ENCODE data around the gene CYB5A.

The CYB5A gene

DNA sequence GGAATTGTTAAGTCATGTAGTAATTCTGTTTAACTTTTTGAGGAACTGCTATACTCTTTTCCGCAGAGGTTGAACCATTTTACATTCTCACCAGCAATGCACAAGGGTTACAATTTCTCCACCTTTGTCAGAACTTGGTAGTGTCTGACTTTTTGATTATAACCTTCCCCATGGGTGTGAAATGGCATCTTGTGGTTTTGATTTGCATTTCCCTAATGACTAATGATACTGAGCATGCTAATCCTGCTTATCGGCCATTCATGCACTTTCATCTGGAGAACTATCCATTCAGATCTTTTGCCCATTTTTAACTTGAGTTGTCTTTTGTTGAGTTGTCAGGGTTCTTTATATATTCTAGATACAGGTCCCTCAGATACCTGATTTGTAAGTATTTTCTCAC is 47.2 kb downstream of the CYB5A start:
- Histone ChIP-seq H3K4me3 (ENCODE audit: low read depth, low read length) (no peak overlapping the region), H3K27ac (ENCODE audit: extremely low read depth, low read depth, low read length) (no peak overlapping the region), H3K9me3 (ENCODE audit: control insufficient read depth, insufficient read depth, low read depth, low read length) (no peaks in the 10 kb centered on the region), H3K36me3 (ENCODE audit: control insufficient read depth in 2 of 2, insufficient read depth in 1 of 2, low read length in 2 of 2) (no peaks in the 10 kb centered on the region), H3K4me1 (ENCODE audit: control insufficient read depth, insufficient read depth, low read length) (no peaks in the 10 kb centered on the region)
- ChIA-PET POLR2A (no interaction called here), CTCF (no interaction called here)
- no peak for TF ChIP-seq FEZF1 (tag by site-specific recombination; IDR thresholded peaks at IDR 0.05)
- TF ChIP-seq GLIS1 (tag by site-specific recombination; IDR thresholded peaks at IDR 0.05) = no peak
- TF ChIP-seq ZNF521 (tag by site-specific recombination; IDR thresholded peaks at IDR 0.05) = no peak
- TF ChIP-seq, protein P1, sequence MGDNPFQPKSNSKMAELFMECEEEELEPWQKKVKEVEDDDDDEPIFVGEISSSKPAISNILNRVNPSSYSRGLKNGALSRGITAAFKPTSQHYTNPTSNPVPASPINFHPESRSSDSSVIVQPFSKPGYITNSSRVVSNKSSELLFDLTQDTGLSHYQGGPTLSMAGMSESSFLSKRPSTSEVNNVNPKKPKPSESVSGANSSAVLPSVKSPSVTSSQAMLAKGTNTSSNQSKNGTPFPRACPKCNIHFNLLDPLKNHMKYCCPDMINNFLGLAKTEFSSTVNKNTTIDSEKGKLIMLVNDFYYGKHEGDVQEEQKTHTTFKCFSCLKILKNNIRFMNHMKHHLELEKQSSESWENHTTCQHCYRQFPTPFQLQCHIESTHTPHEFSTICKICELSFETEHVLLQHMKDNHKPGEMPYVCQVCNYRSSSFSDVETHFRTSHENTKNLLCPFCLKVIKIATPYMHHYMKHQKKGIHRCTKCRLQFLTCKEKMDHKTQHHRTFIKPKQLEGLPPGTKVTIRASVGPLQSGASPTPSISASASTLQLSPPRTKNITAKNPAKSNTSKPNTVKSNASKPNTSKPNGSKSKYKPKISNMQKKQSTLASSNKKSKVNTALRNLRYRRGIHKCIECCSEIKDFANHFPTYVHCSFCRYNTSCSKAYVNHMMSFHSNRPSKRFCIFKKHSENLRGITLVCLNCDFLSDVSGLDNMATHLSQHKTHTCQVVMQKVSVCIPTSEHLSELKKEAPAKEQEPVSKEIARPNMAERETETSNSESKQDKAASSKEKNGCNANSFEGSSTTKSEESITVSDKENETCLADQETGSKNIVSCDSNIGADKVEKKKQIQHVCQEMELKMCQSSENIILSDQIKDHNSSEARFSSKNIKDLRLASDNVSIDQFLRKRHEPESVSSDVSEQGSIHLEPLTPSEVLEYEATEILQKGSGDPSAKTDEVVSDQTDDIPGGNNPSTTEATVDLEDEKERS (tag by site-specific recombination; IDR thresholded peaks at IDR 0.05) = no peak
- no peak for TF ChIP-seq ZFP3 (tag by site-specific recombination; IDR thresholded peaks at IDR 0.05; ENCODE audit: low read depth)
- no peak for TF ChIP-seq ZNF362 (tag by site-specific recombination; IDR thresholded peaks at IDR 0.05)
- TF ChIP-seq, protein P2, sequence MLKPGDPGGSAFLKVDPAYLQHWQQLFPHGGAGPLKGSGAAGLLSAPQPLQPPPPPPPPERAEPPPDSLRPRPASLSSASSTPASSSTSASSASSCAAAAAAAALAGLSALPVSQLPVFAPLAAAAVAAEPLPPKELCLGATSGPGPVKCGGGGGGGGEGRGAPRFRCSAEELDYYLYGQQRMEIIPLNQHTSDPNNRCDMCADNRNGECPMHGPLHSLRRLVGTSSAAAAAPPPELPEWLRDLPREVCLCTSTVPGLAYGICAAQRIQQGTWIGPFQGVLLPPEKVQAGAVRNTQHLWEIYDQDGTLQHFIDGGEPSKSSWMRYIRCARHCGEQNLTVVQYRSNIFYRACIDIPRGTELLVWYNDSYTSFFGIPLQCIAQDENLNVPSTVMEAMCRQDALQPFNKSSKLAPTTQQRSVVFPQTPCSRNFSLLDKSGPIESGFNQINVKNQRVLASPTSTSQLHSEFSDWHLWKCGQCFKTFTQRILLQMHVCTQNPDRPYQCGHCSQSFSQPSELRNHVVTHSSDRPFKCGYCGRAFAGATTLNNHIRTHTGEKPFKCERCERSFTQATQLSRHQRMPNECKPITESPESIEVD (tag by site-specific recombination; IDR thresholded peaks at IDR 0.05) = no peak
- no peak for TF ChIP-seq ZNF404 (tag by site-specific recombination; IDR thresholded peaks at IDR 0.05)
- no peak for TF ChIP-seq ZBTB17 (tag by site-specific recombination; IDR thresholded peaks at IDR 0.05)
- TF ChIP-seq ZNF391 (tag by site-specific recombination; IDR thresholded peaks at IDR 0.05; ENCODE audit: borderline replicate concordance, low read depth) = no peak

- no peak overlapping the region for H3K4me3 ChIP-seq (ENCODE audit: low read depth, low read length)
- TF ChIP-seq ZNF658 (tag by site-specific recombination; IDR thresholded peaks at IDR 0.05) (no peak), ZNF121 (tag by site-specific recombination; IDR thresholded peaks at IDR 0.05) (no peak), ZNF654 (tag by site-specific recombination; IDR thresholded peaks at IDR 0.05; ENCODE audit: low read depth) (no peak), ZNF514 (tag by site-specific recombination; IDR thresholded peaks at IDR 0.05) (no peak), ZNF843 (tag by site-specific recombination; IDR thresholded peaks at IDR 0.05) (no peak), SETDB1 (IDR thresholded peaks at IDR 0.05; ENCODE audit: insufficient read length, low read length) (no peak), ZNF404 (tag by site-specific recombination; IDR thresholded peaks at IDR 0.05) (no peak), ZNF707 (tag by site-specific recombination; IDR thresholded peaks at IDR 0.05) (no peak), KLF7 (tag by site-specific recombination; IDR thresholded peaks at IDR 0.05; ENCODE audit: borderline replicate concordance) (no peak), GLI4 (tag by site-specific recombination; IDR thresholded peaks at IDR 0.05) (no peak), PRDM10 (tag by site-specific recombination; IDR thresholded peaks at IDR 0.05) (no peak), KLF9 (tag by site-specific recombination; IDR thresholded peaks at IDR 0.05; ENCODE audit: low read depth) (no peak), KLF17 (tag by site-specific recombination; IDR thresholded peaks at IDR 0.05) (no peak)
- H3K36me3 ChIP-seq (ENCODE audit: control insufficient read depth in 2 of 2, insufficient read depth in 1 of 2, low read length in 2 of 2) = no peaks in the 10 kb centered on the region
- no peaks in the 10 kb centered on the region for H3K9me3 ChIP-seq (ENCODE audit: control insufficient read depth, insufficient read depth, low read depth, low read length)
- H3K27ac ChIP-seq (ENCODE audit: extremely low read depth, low read depth, low read length) = no peak overlapping the region
- POLR2A ChIA-PET = no interaction called here
- CTCF ChIA-PET = no interaction called here
- H3K4me1 ChIP-seq (ENCODE audit: control insufficient read depth, insufficient read depth, low read length) = no peaks in the 10 kb centered on the region
These were observed 48.6 kb downstream of the CYB5A start for GRCh38 chr18:74243127-74243526.

Measured in HEK293 (cell line).